IMR-90 (cell line): ENCODE results near the gene CRY2.
A peak's percentile ranks its signal among the peaks of the same experiment; 100 is the strongest.
"Not testable (repeated sequence)": the region's sequence is repeated elsewhere in the genome, so short reads cannot be mapped to it uniquely, and the experiment has no call there.

Experiments used
- CEBPB ChIP-seq: IDR thresholded peaks from 2 replicates; pipeline ENCODE4 v1.6.1; 2012; ENCODE audit warnings: low read depth, low read length, improper control_type of control experiment
- CHD1 ChIP-seq: IDR thresholded peaks from 2 replicates; pipeline ENCODE4 v1.6.1; 2012; ENCODE audit warnings: low read depth, low read length, improper control_type of control experiment
- CTCF ChIP-seq: conservative IDR thresholded peaks from 2 replicates; pipeline ENCODE4 v1.5.1; 2012; ENCODE audit warnings: mild to moderate bottlenecking, low read depth, low read length, improper control_type of control experiment
- ELK1 ChIP-seq: fragments of 150-350 bp; IDR thresholded peaks from 2 replicates; pipeline ENCODE4 v1.6.1; 2016; ENCODE audit warnings: low read depth, mild to moderate bottlenecking, low read length, moderate library complexity, borderline replicate concordance
- FOS ChIP-seq: fragments of 150-350 bp; IDR thresholded peaks from 2 replicates; pipeline ENCODE4 v1.6.1; 2016; ENCODE audit warnings: low read depth, low read length
- MAFK ChIP-seq: IDR thresholded peaks from 2 replicates; pipeline ENCODE4 v1.6.1; 2012; ENCODE audit warnings: low read depth, low read length, improper control_type of control experiment
- MAZ ChIP-seq: IDR thresholded peaks from 2 replicates; pipeline ENCODE4 v1.6.1; 2012; ENCODE audit warnings: low read depth, mild to moderate bottlenecking, low read length, improper control_type of control experiment, moderate library complexity, borderline replicate concordance
- MXI1 ChIP-seq: IDR thresholded peaks from 2 replicates; pipeline ENCODE4 v1.6.1; 2012; ENCODE audit warnings: low read depth, mild to moderate bottlenecking, low read length, moderate library complexity, borderline replicate concordance
- POLR2A ChIP-seq: IDR thresholded peaks from 2 replicates; pipeline ENCODE4 v1.6.1; 2012; ENCODE audit warnings: mild to moderate bottlenecking, low read depth, low read length
- RCOR1 ChIP-seq: IDR thresholded peaks from 2 replicates; pipeline ENCODE4 v1.6.1; 2012; ENCODE audit warnings: mild to moderate bottlenecking, low read length, improper control_type of control experiment; ENCODE audit not compliant: insufficient replicate concordance
- RFX5 ChIP-seq: IDR thresholded peaks from 2 replicates; pipeline ENCODE4 v1.8.0; 2012; ENCODE audit warnings: low read depth, mild to moderate bottlenecking, low read length, moderate library complexity
- USF2 ChIP-seq: fragments of 150-350 bp; IDR thresholded peaks from 2 replicates; pipeline ENCODE4 v1.6.1; 2017; ENCODE audit warnings: mild to moderate bottlenecking, antibody characterized with exemption, low read length, low read depth

- TF ChIP-seq CTCF, MAFK, RFX5, RCOR1, USF2, MXI1, CHD1, CEBPB, ELK1, MAZ, FOS: not testable (repeated sequence)
- TF ChIP-seq POLR2A: 0 out of 2 replicates have a peak, but pooled peaks have one; percentile 18
Observed at GRCh38 chr11:45905576-45905975, 58.3 kb downstream of the CRY2 start.
